ENCODE results near the gene ZNF575. TPM values are rescaled to one million over a fixed set of nuclear protein-coding genes. Genes with fewer than 3 reads are reported as not detected.

Gene ZNF575
- total RNA-seq, 1 experiment from 2014 or later: not detected

- Histone ChIP-seq H4K5ac (ENCODE audit: insufficient read length, low read depth, low read length) (no peak overlapping the region), H3K27me3 (ENCODE audit: insufficient read depth, low read length) (no peaks in the 10 kb centered on the region), H2BK12ac (ENCODE audit: insufficient read length, low read depth, low read length) (no peak overlapping the region), H4K91ac (ENCODE audit: insufficient read length, low read depth, low read length) (no peak overlapping the region), H3T11ph (ENCODE audit: low read length) (no peak overlapping the region), H2BK120ac (ENCODE audit: low read depth, low read length, poor library complexity, severe bottlenecking) (no peak overlapping the region), H3K27ac (ENCODE audit: insufficient read length, low read depth, low read length) (no peak overlapping the region), H2BK20ac (ENCODE audit: low read depth, low read length, poor library complexity, severe bottlenecking) (no peak overlapping the region), H4K8ac (replicated peaks; ENCODE audit: insufficient read length, low read depth, low read length) (no peak overlapping the region), H3K23me2 (ENCODE audit: insufficient read length, low read depth, low read length, poor library complexity, severe bottlenecking) (no peaks in the 10 kb centered on the region), H3K56ac (ENCODE audit: insufficient read length, low read depth, low read length) (no peak overlapping the region), H3K79me1 (ENCODE audit: insufficient read depth, low read depth, low read length, poor library complexity, severe bottlenecking) (no peaks in the 10 kb centered on the region), H2AK5ac (ENCODE audit: insufficient read length, low read length) (no peak overlapping the region), H3K9ac (ENCODE audit: extremely low read depth, insufficient read length, low read length) (no peak overlapping the region), H3K4ac (ENCODE audit: low read depth, low read length) (no peak overlapping the region), H3K4me2 (ENCODE audit: insufficient read depth, insufficient read length, low read length) (no peak overlapping the region), H4K20me1 (ENCODE audit: control insufficient read depth, insufficient read depth, insufficient read length) (no peaks in the 10 kb centered on the region), H2BK5ac (ENCODE audit: insufficient read length, low read length) (no peak overlapping the region), H2BK15ac (ENCODE audit: low read depth, low read length) (no peak overlapping the region), H3K9me3 (ENCODE audit: control insufficient read depth, low read depth, low read length) (no peaks in the 10 kb centered on the region), H3K18ac (ENCODE audit: insufficient read length, low read depth, low read length) (no peak overlapping the region), H3K79me2 (ENCODE audit: insufficient read depth, low read length) (no peaks in the 10 kb centered on the region), H3K4me1 (ENCODE audit: insufficient read depth, low read length) (no peaks in the 10 kb centered on the region), H3K14ac (ENCODE audit: insufficient read depth, low read length) (no peak overlapping the region), H3K23ac (ENCODE audit: insufficient read length, low read depth, low read length) (no peak overlapping the region), H2AFZ (ENCODE audit: low read length) (no peak overlapping the region)
- DNase-seq: no peak
- Mint-ChIP-seq H3K4me3 (no peak overlapping the region), H3K27me3 (ENCODE audit: low read depth) (no peaks in the 10 kb centered on the region), H3K9me3 (no peaks in the 10 kb centered on the region), H3K36me3 (ENCODE audit: insufficient read depth in 1 of 3, low read depth in 3 of 3) (peaks cover 0 to 3% (median 0%) of the 10 kb centered on the region in 3 experiments; a peak in 2 of 7 replicates), H3K27ac (no peak overlapping the region; a peak in 1 of 7 replicates), H3K4me1 (no peaks in the 10 kb centered on the region)
- TF ChIP-seq CTCF (conservative IDR thresholded peaks at IDR 0.05): no peak
- WGBS (ENCODE audit: extremely low coverage, insufficient read length, low lambda C conversion rate): no CpG with 5 or more reads among the region's 8 CpGs
Measured at GRCh38 chr19:43488179-43488578, 44.8 kb upstream of the ZNF575 start.
